Measurements from ENCODE around the gene SERINC2.

The SERINC2 gene

DNA sequence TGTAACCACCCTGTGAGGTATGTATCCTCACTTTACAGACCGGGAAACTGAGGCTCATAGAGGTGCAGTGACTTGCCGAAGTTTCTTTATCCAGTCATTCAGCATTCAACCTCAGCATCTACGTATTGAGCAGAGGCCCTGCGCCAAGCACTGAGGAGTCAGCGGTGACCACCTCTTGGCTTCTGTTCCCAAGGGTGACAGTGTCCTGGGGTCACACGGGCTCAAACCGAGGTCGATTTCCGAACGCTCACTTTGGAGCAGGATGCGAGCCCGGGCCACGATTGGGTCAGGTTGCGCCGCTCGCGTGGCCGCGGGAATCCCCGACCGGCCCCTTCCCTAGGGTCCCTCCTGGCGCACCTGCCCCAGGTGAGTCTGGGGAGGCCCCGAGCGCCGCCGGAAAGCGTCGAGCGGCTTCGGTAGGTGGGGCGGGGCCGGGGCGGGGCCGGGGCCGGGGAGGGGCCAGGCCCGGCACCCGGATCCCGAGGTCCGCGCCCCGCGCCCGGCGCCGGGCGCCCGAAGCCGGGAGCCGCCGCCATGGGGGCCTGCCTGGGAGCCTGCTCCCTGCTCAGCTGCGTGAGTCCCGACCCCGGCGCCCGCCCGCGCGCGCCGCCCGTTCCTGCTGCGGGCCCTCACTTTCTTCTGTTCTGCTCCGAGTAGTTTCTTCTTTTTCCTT is at the start of gene SERINC2:
Gene SERINC2 (plus strand): TSS at position 482 of the 673 bp plus-strand sequence. CDS start 53 bp downstream, at position 535.
- no peak for DNase-seq (ENCODE audit: low read depth, low spot score)

GRCh38 chr1:31364561-31365250 is 48.3 kb upstream of the SERINC2 start:
- DNase-seq (ENCODE audit: low read depth, low spot score) = no peak

DNA sequence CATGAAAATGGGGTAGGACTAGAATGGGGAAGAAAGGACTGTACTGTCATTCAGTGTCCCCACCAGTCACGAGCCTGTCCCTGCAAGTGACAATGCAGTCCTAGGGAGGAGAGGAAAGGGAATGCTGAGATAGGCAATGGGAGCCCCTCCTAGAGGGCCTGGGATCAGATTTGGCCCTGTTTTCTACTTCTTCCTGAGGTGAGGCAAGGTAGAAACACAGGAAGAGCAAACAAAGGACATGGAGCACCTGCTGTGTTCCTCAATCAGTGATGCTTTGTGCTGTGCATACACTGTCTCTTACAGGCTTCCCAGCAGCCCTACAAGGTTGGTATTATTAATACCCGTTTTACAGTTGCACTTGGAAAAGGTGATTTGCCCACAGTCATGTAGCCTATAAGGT is 46.2 kb upstream of the SERINC2 start:
- no peak for DNase-seq (ENCODE audit: low read depth, low spot score)

GRCh38 chr1:31368611-31369107 is 44.4 kb upstream of the SERINC2 start:
- DNase-seq (ENCODE audit: low read depth, low spot score) = no peak

DNA sequence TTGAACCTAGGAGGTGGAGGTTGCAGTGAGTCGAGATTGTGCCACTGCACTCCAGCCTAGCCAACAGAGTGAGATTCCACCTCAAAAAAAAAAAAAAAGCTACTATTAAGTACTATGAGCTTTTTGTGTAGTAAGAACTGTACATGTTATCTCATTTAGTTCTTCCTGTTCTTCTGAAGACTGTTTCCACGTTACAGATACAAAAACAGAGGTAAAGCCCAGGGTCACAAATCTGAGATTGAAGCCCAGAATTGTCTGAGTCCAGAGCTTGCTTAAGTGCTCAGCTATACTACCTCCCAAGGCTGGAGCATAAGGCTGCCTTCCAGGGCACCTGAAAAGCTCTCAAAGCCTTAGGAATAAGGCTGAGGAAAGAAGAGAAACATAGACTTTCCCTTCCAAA is 43.0 kb upstream of the SERINC2 start:
- no peak for DNase-seq (ENCODE audit: low read depth, low spot score)

- DNase-seq (ENCODE audit: low read depth, low spot score) = no peak
Observed at GRCh38 chr1:31370565-31370964, 42.4 kb upstream of the SERINC2 start.

- DNase-seq (ENCODE audit: low read depth, low spot score) = no peak
Observed at GRCh38 chr1:31371121-31371959, 41.7 kb upstream of the SERINC2 start.

DNA sequence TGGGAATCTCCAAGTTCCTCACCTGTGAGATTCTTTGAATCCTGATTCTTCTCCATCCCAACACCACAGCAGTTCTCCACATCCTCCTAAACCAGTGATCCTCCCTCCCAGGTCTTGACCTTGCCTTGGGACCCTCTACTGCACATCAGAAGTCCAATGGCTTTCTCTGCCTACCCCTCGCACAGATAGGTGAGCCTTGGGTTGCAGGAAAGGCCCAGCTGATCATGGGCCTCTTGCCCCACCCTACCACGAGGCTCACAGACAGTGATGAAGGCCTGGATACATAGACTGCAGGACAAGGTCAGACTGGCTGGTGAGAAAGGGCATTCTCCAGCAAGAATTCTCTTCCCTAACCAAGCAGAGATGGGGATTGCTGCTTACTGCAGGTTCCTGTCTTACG is 41.0 kb upstream of the SERINC2 start:
- DNase-seq (ENCODE audit: low read depth, low spot score) = no peak

- DNase-seq (ENCODE audit: low read depth, low spot score) = no peak
Observed at GRCh38 chr1:31372751-31373055, 40.3 kb upstream of the SERINC2 start.

DNA sequence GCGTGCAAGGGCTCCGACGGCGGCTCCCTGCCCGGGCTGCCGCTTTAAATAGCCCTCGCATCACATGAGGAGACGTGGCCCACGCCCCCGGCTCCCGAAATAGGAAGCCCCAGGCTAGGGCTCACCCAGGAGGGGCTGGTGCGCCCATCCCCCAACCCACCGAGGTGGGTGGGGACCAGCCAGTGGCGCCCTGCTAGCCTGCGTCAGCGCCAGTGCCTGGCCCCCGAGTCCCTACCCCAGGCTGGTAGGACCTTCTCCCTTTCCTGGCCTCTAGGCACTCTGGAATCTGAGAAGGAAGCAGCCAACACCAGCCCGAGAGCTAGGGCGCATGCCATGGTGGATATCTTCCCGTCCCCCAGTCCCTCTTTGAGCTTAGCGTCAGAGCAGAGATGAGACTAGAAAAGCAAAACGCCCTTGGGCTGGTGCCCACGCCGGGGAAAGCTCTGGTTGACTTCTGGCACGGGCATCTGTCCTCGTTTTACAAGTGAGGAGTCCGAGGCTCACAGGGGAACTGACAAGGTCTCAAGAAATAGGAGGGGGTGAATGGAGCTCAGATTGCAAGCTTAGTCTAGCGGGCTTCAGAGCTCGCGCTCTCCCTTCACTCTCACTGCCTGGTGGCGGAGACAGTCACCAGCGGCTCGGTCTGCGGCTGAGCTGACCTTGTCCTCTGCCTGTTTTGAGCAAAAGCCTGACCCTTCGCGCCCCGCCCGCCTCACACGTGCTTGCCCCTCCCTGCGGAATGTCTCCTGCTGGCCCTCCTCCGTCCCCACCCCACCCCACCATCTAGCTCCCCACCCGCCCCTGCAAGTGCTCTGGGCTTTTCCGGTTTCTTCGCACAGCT is 39.7 kb upstream of the SERINC2 start, which contains the start of gene FABP3:
Gene FABP3 (minus strand): TSS at position 21 of the 841 bp plus-strand sequence. CDS start 62 bp downstream, outside the sequence.
- DNase-seq (ENCODE audit: low read depth, low spot score) = peak; percentile 95

GRCh38 chr1:31373897-31374486 is 39.0 kb upstream of the SERINC2 start:
- no peak for DNase-seq (ENCODE audit: low read depth, low spot score)

- DNase-seq (ENCODE audit: low read depth, low spot score) = no peak
Observed at GRCh38 chr1:31374511-31375196, 38.4 kb upstream of the SERINC2 start.

DNA sequence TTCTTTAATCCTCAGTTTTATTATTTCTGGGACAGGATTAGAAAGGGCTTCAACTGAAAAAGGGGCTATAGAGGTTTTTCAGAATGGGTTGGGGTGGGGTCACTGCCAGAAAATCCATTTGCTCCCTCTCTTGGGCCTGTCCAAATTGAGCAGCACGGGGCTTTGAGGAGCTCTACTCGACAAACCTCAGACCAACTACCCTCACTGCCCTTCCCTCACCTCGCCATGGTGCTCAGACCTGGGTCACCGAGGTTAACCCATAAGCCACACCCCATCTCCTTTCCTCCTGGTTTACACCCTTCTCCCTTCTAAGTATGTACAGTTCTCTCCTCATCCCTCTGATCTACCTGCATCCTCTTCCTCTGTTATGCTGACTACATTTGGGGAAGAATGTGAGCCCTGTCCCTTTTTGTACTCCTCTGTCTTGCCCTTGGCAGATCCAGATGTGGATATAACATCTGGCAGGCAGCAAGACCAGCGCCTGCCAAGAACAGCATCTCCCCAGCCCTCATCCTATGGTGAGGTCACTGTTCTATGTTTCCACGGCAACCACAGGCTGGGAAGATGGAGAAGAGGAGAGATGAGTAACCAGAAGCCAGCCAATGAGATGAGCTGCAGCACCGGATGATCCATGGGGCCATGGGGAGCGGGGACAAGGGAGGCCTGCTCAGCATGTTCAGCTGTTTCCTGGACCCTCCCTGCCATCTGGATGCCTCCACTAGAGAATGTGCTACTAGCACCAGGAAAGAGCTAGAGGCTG is 36.5 kb upstream of the SERINC2 start:
- DNase-seq (ENCODE audit: low read depth, low spot score) = peak; percentile 59

DNA sequence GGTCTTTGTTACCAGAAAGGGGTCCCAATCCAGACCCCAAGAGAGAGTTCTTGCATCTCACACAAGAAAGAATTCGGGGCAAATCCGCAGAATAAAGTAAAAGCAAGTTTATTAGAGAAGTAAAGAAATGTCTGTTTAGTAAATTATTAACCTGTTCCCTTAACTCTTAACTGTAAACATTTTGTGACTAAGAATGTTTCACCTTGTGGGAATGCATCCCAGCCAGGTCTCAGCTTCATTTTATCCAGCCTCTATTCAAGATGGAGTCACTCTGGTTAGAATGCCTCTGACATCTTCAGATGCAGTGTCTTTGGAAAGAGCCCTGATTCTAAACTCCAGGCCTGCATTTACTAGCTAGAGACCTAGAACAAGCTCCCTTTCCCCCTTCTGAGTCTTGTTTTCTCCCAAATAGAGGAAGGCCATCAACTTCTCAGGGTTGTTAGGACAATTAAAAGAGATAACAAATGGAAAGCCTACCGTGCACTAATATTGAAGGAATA is 35.6 kb upstream of the SERINC2 start:
- no peak for DNase-seq (ENCODE audit: low read depth, low spot score)

DNA sequence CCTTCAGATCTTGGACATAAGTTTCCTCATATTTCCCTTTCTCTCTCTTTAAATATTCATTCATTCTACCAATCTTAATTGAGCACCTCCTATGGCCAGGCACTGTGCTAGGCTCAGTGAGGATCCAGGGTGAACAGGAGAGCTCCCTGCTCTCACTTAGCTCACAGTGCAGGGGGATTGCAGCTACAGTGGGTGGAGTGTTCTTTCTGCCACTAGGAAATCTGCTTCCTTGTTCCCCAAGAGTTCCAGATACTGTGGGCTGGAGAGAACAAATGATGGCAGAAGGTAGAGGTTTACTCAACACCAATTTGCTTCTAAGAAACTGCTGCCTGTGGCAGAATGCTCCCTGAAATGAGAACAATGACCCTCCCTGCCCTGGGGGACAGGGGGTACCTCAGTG is 35.0 kb upstream of the SERINC2 start:
- no peak for DNase-seq (ENCODE audit: low read depth, low spot score)

DNA sequence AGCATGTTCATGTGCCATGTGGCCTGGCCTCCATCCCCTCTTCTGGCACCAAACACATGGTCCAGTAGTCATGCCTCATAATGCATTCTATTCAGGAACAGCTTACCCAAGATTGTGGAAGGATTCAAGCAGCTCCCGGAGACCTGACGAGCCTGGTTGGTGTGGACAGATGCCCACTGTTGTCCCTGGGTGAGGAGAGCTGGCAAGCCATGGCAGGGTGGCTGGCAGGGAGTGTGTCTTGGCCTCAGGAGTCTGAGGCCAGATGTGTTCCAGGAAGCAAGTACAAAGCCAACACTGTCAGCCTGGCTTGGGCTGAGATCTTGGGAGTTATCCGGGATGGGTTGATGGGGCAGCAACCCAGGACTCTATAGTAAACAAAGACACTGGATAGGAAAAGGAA is 32.8 kb upstream of the SERINC2 start:
- DNase-seq (ENCODE audit: low read depth, low spot score) = no peak

- no peak for DNase-seq (ENCODE audit: low read depth, low spot score)
Observed at GRCh38 chr1:31381394-31382294, 31.4 kb upstream of the SERINC2 start.

DNA sequence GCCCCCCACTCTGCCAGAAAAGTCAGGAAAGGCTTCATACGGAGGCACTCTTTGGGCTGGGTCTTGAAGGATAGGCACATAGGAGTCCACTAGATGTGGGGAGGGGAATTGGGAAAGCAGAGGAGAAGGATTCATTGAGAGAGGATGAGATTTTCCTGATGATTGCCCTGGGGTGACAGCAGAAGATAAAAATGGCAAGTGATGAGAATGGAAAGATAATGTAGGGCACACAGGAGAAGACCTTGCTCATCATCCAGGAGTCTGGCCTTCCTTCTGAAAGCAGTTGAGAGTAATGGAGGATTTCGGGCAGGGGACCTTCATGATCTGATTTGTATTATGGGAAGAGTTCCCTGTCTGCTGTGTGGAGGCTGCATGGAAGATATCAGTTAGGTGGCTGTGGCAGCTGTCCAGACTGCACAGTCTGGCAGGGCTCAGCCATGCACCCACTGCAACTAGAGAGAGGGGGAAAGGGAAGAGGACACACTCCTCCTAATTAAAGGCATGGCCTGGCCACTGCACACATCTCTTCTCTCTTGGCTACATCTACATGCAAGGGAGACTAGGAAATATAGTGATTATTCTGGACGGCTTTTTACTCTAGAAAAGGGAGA is 30.5 kb upstream of the SERINC2 start:
- DNase-seq (ENCODE audit: low read depth, low spot score) = no peak
